BE2C (cell line): Measurements from ENCODE around the gene ADAMTS17.
A peak's percentile ranks its signal among the peaks of the same experiment; 100 is the strongest.

Experiments
- DNase-seq: peaks from one replicate; pipeline ENCODE4 v3.0.0-alpha.2; 2020
- H3K27me3 ChIP-seq: fragments of 250-450 bp; sonication (Bioruptor Pico); 2 replicates; pipeline ENCODE4 v1.5.1; 2020; ENCODE audit warnings: mild to moderate bottlenecking
- H3K36me3 ChIP-seq: fragments of 250-450 bp; sonication (Bioruptor Pico); 2 replicates; pipeline ENCODE4 v1.5.1; 2020; ENCODE audit warnings: mild to moderate bottlenecking
- H3K4me1 ChIP-seq: fragments of 250-450 bp; sonication (Bioruptor Pico); 2 replicates; pipeline ENCODE4 v1.5.1; 2020
- H3K4me3 ChIP-seq: 2 replicates; pipeline ENCODE4 v1.5.1; 2011; ENCODE audit warnings: low read depth, low read length
- H3K9me3 ChIP-seq: fragments of 250-450 bp; sonication (Bioruptor Pico); 2 replicates; pipeline ENCODE4 v1.5.1; 2020
- TF ChIP-seq, protein P1 (sequence below): IDR thresholded peaks from 2 replicates; pipeline ENCODE4 v1.5.1; 2012; ENCODE audit warnings: mild to moderate bottlenecking, low read depth, low read length

Gene ADAMTS17

DNA sequence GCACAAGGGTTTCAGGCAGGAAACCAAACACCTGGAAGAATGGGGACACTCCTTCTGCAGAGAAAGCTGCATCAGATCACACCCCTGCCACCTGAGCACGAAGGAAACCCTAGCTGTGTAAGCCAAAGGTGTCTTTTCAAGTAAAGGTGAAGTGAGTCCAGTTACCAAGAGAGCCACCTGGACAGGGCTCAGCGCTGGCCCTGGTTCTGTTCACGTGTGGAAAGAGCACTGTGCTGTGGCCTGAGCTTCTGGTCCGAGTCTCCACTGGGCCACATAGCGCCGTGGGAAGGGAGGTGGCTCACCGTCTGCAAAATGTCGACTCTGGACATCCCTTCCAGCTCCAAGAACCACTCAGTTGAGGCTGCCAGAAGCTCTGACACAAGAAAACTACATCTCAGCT lies 151.1 kb downstream of the ADAMTS17 start:
- Histone ChIP-seq H3K4me1 (peaks cover 27% of the 10 kb centered on the region), H3K36me3 (no peaks in the 10 kb centered on the region), H3K27me3 (no peaks in the 10 kb centered on the region), H3K9me3 (no peaks in the 10 kb centered on the region), H3K4me3 (no peak overlapping the region)
- TF ChIP-seq, protein P1, sequence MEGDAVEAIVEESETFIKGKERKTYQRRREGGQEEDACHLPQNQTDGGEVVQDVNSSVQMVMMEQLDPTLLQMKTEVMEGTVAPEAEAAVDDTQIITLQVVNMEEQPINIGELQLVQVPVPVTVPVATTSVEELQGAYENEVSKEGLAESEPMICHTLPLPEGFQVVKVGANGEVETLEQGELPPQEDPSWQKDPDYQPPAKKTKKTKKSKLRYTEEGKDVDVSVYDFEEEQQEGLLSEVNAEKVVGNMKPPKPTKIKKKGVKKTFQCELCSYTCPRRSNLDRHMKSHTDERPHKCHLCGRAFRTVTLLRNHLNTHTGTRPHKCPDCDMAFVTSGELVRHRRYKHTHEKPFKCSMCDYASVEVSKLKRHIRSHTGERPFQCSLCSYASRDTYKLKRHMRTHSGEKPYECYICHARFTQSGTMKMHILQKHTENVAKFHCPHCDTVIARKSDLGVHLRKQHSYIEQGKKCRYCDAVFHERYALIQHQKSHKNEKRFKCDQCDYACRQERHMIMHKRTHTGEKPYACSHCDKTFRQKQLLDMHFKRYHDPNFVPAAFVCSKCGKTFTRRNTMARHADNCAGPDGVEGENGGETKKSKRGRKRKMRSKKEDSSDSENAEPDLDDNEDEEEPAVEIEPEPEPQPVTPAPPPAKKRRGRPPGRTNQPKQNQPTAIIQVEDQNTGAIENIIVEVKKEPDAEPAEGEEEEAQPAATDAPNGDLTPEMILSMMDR: no peak
- no peak for DNase-seq

DNA sequence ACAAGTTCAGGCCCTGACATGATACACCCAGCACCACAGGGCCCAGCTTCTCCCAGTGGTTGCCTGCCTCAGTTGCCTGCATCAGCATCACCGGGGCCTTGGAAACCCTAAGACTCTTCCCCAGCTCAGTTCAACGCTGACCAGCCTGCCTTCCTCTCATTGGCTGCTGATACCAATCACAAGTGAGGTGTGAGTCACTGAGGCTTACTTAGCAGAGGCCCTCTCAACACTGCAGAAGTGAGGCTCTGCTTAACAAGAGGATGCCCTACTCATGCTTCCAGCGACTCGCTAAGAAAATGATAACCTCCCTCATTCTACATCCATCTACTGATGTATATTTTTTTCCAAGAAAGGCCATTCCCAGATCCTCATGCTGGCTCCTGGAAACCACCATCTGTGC lies 151.9 kb downstream of the ADAMTS17 start:
- Histone ChIP-seq H3K4me3 (no peak overlapping the region), H3K9me3 (no peaks in the 10 kb centered on the region), H3K4me1 (peaks cover 23% of the 10 kb centered on the region), H3K27me3 (no peaks in the 10 kb centered on the region), H3K36me3 (no peaks in the 10 kb centered on the region)
- TF ChIP-seq, protein P1: no peak
- DNase-seq: peak; percentile 31

DNA sequence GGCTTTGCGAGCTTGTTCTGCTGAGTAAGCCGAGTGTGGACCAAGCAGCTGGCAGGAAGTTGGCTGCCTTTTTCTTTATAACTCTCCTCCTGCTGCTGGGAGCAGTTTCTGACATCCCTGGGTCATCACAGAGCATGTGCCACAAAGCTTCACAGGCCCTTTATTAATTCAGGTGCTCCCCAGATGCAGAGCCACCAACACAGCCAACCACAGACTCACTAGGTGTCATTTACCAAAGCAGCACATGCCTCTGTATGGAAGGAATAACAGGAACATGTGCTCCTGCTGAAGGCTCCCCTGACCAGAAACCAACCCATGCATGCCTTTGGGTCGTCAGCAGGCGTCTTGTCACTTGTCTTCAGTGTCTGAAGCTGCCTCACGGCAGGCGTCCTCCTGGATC lies 152.5 kb downstream of the ADAMTS17 start:
- TF ChIP-seq, protein P1: no peak
- no peak for DNase-seq
- H3K36me3 ChIP-seq: no peaks in the 10 kb centered on the region
- H3K9me3 ChIP-seq: no peaks in the 10 kb centered on the region
- no peak overlapping the region for H3K4me3 ChIP-seq
- peaks cover 18% of the 10 kb centered on the region for H3K4me1 ChIP-seq
- H3K27me3 ChIP-seq: no peaks in the 10 kb centered on the region

DNA sequence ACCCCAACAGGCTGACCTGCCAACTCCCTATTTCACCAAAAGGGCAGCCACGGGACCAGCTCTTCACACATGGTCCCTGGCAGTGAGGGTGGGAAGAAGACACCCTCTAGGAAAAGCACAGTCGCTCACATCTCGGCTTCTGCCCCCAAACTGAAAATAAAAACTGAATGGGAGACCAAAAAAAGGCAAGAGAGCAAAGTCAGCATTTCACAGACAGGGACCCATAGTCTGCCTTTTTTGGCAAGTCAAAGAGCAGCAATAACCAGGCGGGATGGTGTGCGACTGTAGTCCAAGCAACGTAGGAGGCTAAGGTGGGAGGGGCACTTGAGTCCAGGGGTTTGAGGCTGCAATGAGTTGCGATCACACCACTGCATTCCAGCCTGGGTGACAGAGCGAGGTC lies 154.1 kb downstream of the ADAMTS17 start:
- no peak for DNase-seq

GRCh38 chr15:100186960-100187359 lies 154.8 kb downstream of the ADAMTS17 start:
- Histone ChIP-seq H3K36me3 (no peaks in the 10 kb centered on the region), H3K27me3 (no peaks in the 10 kb centered on the region), H3K9me3 (no peaks in the 10 kb centered on the region), H3K4me3 (no peak overlapping the region), H3K4me1 (peaks cover 12% of the 10 kb centered on the region)
- DNase-seq: no peak
- TF ChIP-seq, protein P1: no peak

More for the DNA sequence above, 154.1 kb downstream of the ADAMTS17 start:
- TF ChIP-seq, protein P1: no peak
- Histone ChIP-seq H3K36me3 (no peaks in the 10 kb centered on the region), H3K27me3 (no peaks in the 10 kb centered on the region), H3K9me3 (no peaks in the 10 kb centered on the region), H3K4me3 (no peak overlapping the region), H3K4me1 (peaks cover 14% of the 10 kb centered on the region)

DNA sequence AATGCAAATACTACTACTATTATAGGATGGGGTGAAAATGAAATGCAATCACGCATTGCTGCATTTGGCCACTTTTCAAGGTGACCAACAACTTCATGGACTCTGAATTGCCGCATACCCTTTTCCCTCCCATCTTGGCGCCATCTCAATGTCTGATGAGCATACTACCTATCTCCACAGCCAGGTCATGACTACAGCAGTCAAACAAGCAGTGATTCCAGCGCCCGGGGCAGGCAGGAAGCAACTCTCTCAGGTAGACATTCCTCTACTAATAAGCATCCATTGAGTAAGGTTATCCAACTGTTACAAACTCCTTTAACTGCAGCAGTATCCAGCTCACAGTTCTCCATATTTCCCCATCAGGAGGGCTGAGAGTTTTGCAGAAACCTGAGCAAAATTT lies 155.4 kb downstream of the ADAMTS17 start:
- no peaks in the 10 kb centered on the region for H3K27me3 ChIP-seq
- DNase-seq: no peak
- H3K4me3 ChIP-seq: no peak overlapping the region
- no peaks in the 10 kb centered on the region for H3K36me3 ChIP-seq
- H3K9me3 ChIP-seq: no peaks in the 10 kb centered on the region
- TF ChIP-seq, protein P1: no peak
- H3K4me1 ChIP-seq: peaks cover 12% of the 10 kb centered on the region
